ENCODE results near the gene PAN2. TPM values are rescaled to one million over a fixed set of nuclear protein-coding genes. Genes with fewer than 3 reads are reported as not detected.
A peak's percentile ranks its signal among the peaks of the same experiment; 100 is the strongest.

The PAN2 gene

GRCh38 chr12:56267443-56268071, 66.2 kb downstream of the PAN2 start:
- Histone ChIP-seq H3K36me3 (ENCODE audit: control insufficient read depth in 1 of 2, insufficient read depth in 2 of 2, low read depth in 1 of 2, low read length in 2 of 2) (peaks cover 8 to 38% of the 10 kb centered on the region in 2 experiments), H3K14ac (ENCODE audit: low read length in 2 of 2) (peak overlapping the region in 1 of 2 experiments; percentile 38), H2BK15ac (ENCODE audit: low read depth, poor library complexity, severe bottlenecking) (no peak overlapping the region), H3K18ac (ENCODE audit: low read depth in 1 of 2, low read length in 2 of 2) (peak overlapping the region; percentile 85 to 90), H3K9me3 (ENCODE audit: control insufficient read depth, low read length) (no peaks in the 10 kb centered on the region), H4K91ac (ENCODE audit: low read length) (no peak overlapping the region), H3K79me1 (replicated peaks; ENCODE audit: low read length, poor library complexity, severe bottlenecking) (peaks cover 1% of the 10 kb centered on the region), H3K27me3 (ENCODE audit: control insufficient read depth in 1 of 2, insufficient read depth in 1 of 2, low read length in 2 of 2) (no peaks in the 10 kb centered on the region), H3K4me1 (ENCODE audit: control insufficient read depth, insufficient read depth, low read depth, low read length) (peaks cover 5% of the 10 kb centered on the region), H3K9ac (ENCODE audit: low read length) (peak overlapping the region; percentile 94), H4K8ac (ENCODE audit: low read length) (no peak overlapping the region), H2BK120ac (ENCODE audit: low read depth, low read length) (no peak overlapping the region), H2BK12ac (ENCODE audit: low read length in 2 of 2) (peak overlapping the region in 1 of 2 experiments; percentile 1), H3K27ac (ENCODE audit: low read length, poor library complexity, severe bottlenecking) (peak overlapping the region; percentile 10), H2BK5ac (ENCODE audit: low read depth, low read length, poor library complexity, severe bottlenecking) (no peak overlapping the region), H2AK5ac (ENCODE audit: low read length, severe bottlenecking) (no peak overlapping the region), H3K23ac (ENCODE audit: low read length in 2 of 2) (peak overlapping the region in 1 of 2 experiments; percentile 18), H2AFZ (ENCODE audit: low read depth, low read length) (no peak overlapping the region), H3K4ac (ENCODE audit: low read depth in 1 of 2, low read length in 2 of 2) (no peak overlapping the region), H3K4me3 (ENCODE audit: insufficient read depth in 1 of 2, low read depth in 1 of 2, low read length in 2 of 2) (peak overlapping the region; percentile 78 to 85), H3K4me2 (ENCODE audit: low read length, poor library complexity, severe bottlenecking) (peak overlapping the region; percentile 72)
- no peak for DNase-seq
- WGBS: 38% methylated on average over 21 of the region's 21 CpGs

- Histone ChIP-seq H3K14ac (ENCODE audit: low read length in 2 of 2) (peak within 1 kb of the TSS in 1 of 2 experiments; percentile 50), H2AK5ac (ENCODE audit: low read length, severe bottlenecking) (no peak within 1 kb of the TSS), H3K79me1 (replicated peaks; ENCODE audit: low read length, poor library complexity, severe bottlenecking) (no peaks in the 10 kb centered on the region), H2BK15ac (ENCODE audit: low read depth, poor library complexity, severe bottlenecking) (peak within 1 kb of the TSS; percentile 97), H3K9me3 (ENCODE audit: control insufficient read depth, low read length) (no peaks in the 10 kb centered on the region), H3K4me2 (ENCODE audit: low read length, poor library complexity, severe bottlenecking) (peak within 1 kb of the TSS; percentile 72), H3K27me3 (ENCODE audit: control insufficient read depth in 1 of 2, insufficient read depth in 1 of 2, low read length in 2 of 2) (no peaks in the 10 kb centered on the region), H3K9ac (ENCODE audit: low read length) (peak within 1 kb of the TSS; percentile 94), H3K36me3 (ENCODE audit: control insufficient read depth in 1 of 2, insufficient read depth in 2 of 2, low read depth in 1 of 2, low read length in 2 of 2) (peaks cover 6 to 31% of the 10 kb centered on the region in 2 experiments), H2BK120ac (ENCODE audit: low read depth, low read length) (no peak within 1 kb of the TSS), H2AFZ (ENCODE audit: low read depth, low read length) (peak within 1 kb of the TSS; percentile 87), H3K23ac (ENCODE audit: low read length in 2 of 2) (no peak within 1 kb of the TSS), H3K4ac (ENCODE audit: low read depth in 1 of 2, low read length in 2 of 2) (peak within 1 kb of the TSS in 1 of 2 experiments; percentile 42), H4K8ac (ENCODE audit: low read length) (peak within 1 kb of the TSS; percentile 83), H4K91ac (ENCODE audit: low read length) (peak within 1 kb of the TSS; percentile 88), H3K27ac (ENCODE audit: low read length, poor library complexity, severe bottlenecking) (peak within 1 kb of the TSS; percentile 55), H3K18ac (ENCODE audit: low read depth in 1 of 2, low read length in 2 of 2) (peak within 1 kb of the TSS; percentile 85 to 92), H2BK12ac (ENCODE audit: low read length in 2 of 2) (peak within 1 kb of the TSS in 1 of 2 experiments; percentile 27), H3K4me3 (ENCODE audit: insufficient read depth in 1 of 2, low read depth in 1 of 2, low read length in 2 of 2) (peak within 1 kb of the TSS; percentile 78 to 85), H2BK5ac (ENCODE audit: low read depth, low read length, poor library complexity, severe bottlenecking) (no peak within 1 kb of the TSS), H3K4me1 (ENCODE audit: control insufficient read depth, insufficient read depth, low read depth, low read length) (peaks cover 6% of the 10 kb centered on the region)
- peak; percentile 93 for DNase-seq
- WGBS: 1% methylated on average over 59 of the region's 68 CpGs
Measured at GRCh38 chr12:56266693-56267442, 66.9 kb downstream of the PAN2 start, which contains the start of gene COQ10A. COQ10A (plus strand) TSS chr12:56266942; CDS start chr12:56267119, 177 bp downstream.

Small RNAs within 50 kb of the gene (small RNA-seq; reads per million reads assigned to genes)
- not detected for gene RNU7-40P (ENCODE audit: low read depth)
